Esophagus squamous epithelium (tissue), 5 donors: Measurements from ENCODE around the gene FNDC1. TPM values are rescaled to one million over a fixed set of nuclear protein-coding genes. Genes with fewer than 3 reads are reported as not detected.

ENCODE experiments used
- DNase-seq: peaks from one replicate; lab custom pipeline; 2025; lab: John Stamatoyannopoulos, UW
- H3K27ac ChIP-seq, 4 donors: fragments of 200-600 bp; sonication (generic); one replicate each; pipeline ENCODE4 v1.5.1; 2016 to 2019; ENCODE audit warnings: mild to moderate bottlenecking in 1 of 4
- H3K27me3 ChIP-seq, 4 donors: fragments of 200-600 bp; sonication (generic); 1 replicate in 3 of 4; 2 replicates in 1 of 4; pipeline versions ENCODE4 v1.5.1 to v1.6.0; 2017 to 2021; ENCODE audit warnings: antibody characterized with exemption in 1 of 4
- H3K36me3 ChIP-seq, 3 donors: fragments of 200-600 bp; sonication (generic); one replicate each; pipeline ENCODE4 v1.5.1; 2016 to 2019
- H3K4me1 ChIP-seq, 3 donors: fragments of 200-600 bp; sonication (generic); one replicate each; pipeline ENCODE4 v1.5.1; 2017 to 2019
- H3K4me3 ChIP-seq, 4 donors: fragments of 200-600 bp; sonication (generic); 1 replicate in 3 of 4; 2 replicates in 1 of 4; pipeline ENCODE4 v1.5.1; 2016 to 2019; ENCODE audit warnings: mild to moderate bottlenecking in 2 of 4, moderate library complexity in 1 of 4
- H3K9me3 ChIP-seq, 3 donors: fragments of 200-600 bp; sonication (generic); one replicate each; pipeline ENCODE4 v1.5.1; 2016 to 2019
- POLR2A ChIP-seq, 4 donors: fragments of 450-650 bp; IDR thresholded peaks; one replicate each; pipeline ENCODE4 v1.6.1; 2017; ENCODE audit warnings: antibody characterized with exemption in 4 of 4, mild to moderate bottlenecking in 4 of 4, moderate library complexity in 3 of 4
- WGBS, 2 donors: methylation state at CpG; one replicate each; pipeline ENCODE4 v1.1.5; 2018; 5-methylcytosine and 5-hydroxymethylcytosine counted together
- intact Hi-C: fragments of 100-400 bp; cut with DNase I; formaldehyde crosslinking; loops from one replicate; pipeline ENCODE4 v1.15.0; 2022
- total RNA-seq, 4 donors: library from RNA; depleted of rRNA; stranded (reverse); fragments of >200 nt; gene quantifications; one replicate each; pipeline ENCODE4 v1.1.0, GENCODE V29; 2016
- TF ChIP-seq, protein P1 (sequence below), 6 experiments: fragments of 450-650 bp in 4 of 6; fragments of 200-600 bp in 2 of 6; sonication (generic) in 2 of 6; IDR thresholded peaks; one replicate each; pipeline ENCODE4 v1.5.1; 2016 to 2019; ENCODE audit warnings: antibody characterized with exemption in 6 of 6, mild to moderate bottlenecking in 4 of 6, moderate library complexity in 4 of 6
- donor health status: DM: yes; HTN: yes; CAD: no.

Gene FNDC1
- total RNA-seq, 4 donors from 2014 or later = 0.04 to 0.38 (median 0.06) TPM; not detected in 1

DNA sequence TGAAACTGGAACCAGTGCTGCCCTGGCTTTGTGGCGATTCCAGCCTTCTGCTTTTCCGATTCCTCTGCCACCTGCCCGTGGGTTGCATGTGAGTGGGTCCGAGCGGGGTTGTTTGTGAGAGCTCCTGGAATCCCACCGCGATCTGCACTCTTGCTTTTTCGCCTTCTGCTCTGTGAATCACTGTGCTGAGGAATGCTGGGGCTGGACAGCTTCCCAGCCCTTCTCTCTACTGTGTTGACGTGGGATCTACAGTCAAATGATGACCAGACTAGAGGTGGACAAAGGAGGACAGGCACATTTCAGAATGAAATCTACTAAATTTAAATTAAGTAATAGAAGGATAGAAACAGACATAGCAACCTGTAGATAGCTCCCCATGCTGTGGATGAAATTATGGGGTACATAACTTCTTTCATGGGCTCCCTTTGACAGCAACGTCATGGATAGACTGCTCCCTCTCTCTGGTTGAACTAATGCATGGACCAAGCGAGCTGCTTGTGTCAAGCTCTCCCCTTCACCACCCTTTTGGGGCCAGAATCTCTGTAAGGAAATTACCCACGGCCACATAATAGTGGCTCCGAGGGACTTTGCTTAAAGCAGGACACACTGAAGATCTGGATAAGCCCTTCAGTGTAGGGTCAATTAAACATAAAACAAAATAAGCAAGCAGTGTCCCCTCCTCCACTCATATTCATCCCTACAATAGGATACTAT lies 2.0 kb downstream of the FNDC1 start:
- peaks cover 0 to 92% (median 5%) of the 10 kb centered on the region in 4 donors for H3K27me3 ChIP-seq
- H3K4me3 ChIP-seq = no peak overlapping the region
- no peak overlapping the region for H3K27ac ChIP-seq
- intact Hi-C loops = no loop called here
- H3K36me3 ChIP-seq = no peaks in the 10 kb centered on the region
- DNase-seq = no peak
- H3K9me3 ChIP-seq = no peaks in the 10 kb centered on the region
- TF ChIP-seq, protein P1, sequence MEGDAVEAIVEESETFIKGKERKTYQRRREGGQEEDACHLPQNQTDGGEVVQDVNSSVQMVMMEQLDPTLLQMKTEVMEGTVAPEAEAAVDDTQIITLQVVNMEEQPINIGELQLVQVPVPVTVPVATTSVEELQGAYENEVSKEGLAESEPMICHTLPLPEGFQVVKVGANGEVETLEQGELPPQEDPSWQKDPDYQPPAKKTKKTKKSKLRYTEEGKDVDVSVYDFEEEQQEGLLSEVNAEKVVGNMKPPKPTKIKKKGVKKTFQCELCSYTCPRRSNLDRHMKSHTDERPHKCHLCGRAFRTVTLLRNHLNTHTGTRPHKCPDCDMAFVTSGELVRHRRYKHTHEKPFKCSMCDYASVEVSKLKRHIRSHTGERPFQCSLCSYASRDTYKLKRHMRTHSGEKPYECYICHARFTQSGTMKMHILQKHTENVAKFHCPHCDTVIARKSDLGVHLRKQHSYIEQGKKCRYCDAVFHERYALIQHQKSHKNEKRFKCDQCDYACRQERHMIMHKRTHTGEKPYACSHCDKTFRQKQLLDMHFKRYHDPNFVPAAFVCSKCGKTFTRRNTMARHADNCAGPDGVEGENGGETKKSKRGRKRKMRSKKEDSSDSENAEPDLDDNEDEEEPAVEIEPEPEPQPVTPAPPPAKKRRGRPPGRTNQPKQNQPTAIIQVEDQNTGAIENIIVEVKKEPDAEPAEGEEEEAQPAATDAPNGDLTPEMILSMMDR (IDR thresholded peaks at IDR 0.05) = no peak
- no peak for TF ChIP-seq POLR2A (IDR thresholded peaks at IDR 0.05)
- 33 to 37% methylated on average over 12 of the region's 13 CpGs for WGBS, 2 donors
- H3K4me1 ChIP-seq = peaks cover 9 to 36% (median 17%) of the 10 kb centered on the region in 3 donors

DNA sequence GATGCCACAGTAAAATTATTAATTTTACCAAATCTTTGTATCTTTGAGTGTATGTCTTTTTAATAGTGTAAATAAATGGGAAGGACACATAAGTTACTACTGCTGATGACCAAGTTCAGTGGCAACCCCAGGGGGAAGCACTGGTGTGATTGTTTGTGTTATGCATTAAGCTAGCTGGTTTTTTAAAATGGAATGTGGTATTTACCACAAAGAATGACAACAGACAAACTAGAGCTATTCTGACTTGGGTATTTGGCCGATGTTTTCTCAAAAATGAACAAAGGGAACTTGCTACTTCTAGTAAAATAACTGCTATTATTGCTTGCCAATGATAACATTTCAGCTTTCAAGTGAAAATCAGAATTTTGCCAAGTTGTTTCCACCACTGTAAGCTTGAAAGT lies 2.9 kb downstream of the FNDC1 start:
- Histone ChIP-seq H3K4me1 (peaks cover 9 to 36% (median 17%) of the 10 kb centered on the region in 3 donors), H3K9me3 (no peaks in the 10 kb centered on the region), H3K4me3 (no peak overlapping the region), H3K27ac (no peak overlapping the region), H3K36me3 (no peaks in the 10 kb centered on the region), H3K27me3 (peaks cover 0 to 89% (median 5%) of the 10 kb centered on the region in 4 donors)
- DNase-seq = no peak
- TF ChIP-seq POLR2A (IDR thresholded peaks at IDR 0.05) = no peak
- TF ChIP-seq, protein P1 (IDR thresholded peaks at IDR 0.05) = no peak
- intact Hi-C loops = no loop called here
- 55 to 68% methylated on average over 1 of the region's 1 CpG for WGBS, 2 donors

DNA sequence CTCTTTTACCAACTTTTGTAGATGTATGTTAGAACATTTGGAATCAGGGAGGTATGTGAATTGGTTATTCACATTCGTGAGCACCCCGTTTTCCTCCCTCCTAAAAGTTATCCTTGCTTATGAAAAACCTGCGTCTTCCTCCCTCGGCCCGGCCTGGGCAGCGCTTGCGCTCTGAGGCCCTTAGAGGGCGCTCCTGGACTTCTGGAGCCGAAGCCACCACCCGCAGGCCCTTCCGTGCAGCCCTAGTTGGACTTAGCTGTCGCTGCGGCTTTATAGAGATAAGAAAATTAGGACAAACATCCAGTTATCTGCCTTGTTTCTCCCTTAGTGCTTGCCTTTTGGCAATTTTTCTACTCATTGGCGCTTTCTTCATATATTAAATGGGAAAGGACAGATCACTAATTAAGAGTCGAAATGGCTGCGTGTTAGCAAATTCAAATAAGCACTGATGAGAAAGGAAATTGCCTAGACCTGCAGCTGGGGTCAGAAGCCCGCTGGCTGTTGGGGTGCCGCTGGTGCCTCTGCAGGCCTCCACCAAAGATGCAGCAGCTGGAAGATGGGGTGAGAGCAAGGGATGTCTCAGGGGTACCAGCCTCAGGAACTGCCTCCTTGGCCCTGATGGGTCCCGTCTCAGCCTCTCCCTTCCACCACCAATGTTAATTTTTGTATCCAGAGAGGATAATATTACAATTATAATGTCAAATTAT lies 5.2 kb downstream of the FNDC1 start:
- Histone ChIP-seq H3K27ac (no peak overlapping the region), H3K9me3 (no peaks in the 10 kb centered on the region), H3K4me3 (peak overlapping the region in 1 of 4 donors; percentile 27), H3K27me3 (peaks cover 0 to 65% (median 5%) of the 10 kb centered on the region in 4 donors), H3K4me1 (peaks cover 9 to 24% (median 9%) of the 10 kb centered on the region in 3 donors), H3K36me3 (no peaks in the 10 kb centered on the region)
- 7 to 12% methylated on average over 17 to 19 of the region's 19 CpGs for WGBS, 2 donors
- DNase-seq = no peak
- intact Hi-C loops = no loop called here
- TF ChIP-seq, protein P1 (IDR thresholded peaks at IDR 0.05) = peak; percentile 61 to 88 (median 75)
- no peak for TF ChIP-seq POLR2A (IDR thresholded peaks at IDR 0.05)

DNA sequence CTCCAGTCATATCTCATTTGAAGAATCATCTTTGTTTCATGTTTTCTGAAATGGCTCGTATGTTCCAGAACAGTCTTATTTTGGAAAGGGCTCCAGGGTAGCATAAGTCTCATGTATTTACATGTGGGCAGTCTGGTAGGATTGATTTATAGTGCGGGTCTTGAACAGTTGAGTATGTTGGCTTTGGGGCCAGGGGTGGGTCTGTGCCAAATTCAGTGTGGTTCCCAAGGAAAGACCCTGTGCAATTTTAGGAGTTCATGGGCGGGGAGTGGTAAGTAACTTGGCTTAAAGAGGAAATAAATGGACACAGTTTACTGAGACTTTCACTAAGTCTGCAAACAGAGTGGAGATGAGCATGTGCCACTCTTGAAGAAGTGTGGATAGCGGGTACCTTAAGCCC lies 7.7 kb downstream of the FNDC1 start:
- Histone ChIP-seq H3K4me3 (no peak overlapping the region), H3K27ac (no peak overlapping the region), H3K4me1 (peaks cover 0 to 6% (median 0%) of the 10 kb centered on the region in 3 donors), H3K9me3 (no peaks in the 10 kb centered on the region), H3K27me3 (peaks cover 0 to 40% (median 5%) of the 10 kb centered on the region in 4 donors), H3K36me3 (no peaks in the 10 kb centered on the region)
- DNase-seq = no peak
- TF ChIP-seq, protein P1 (IDR thresholded peaks at IDR 0.05) = no peak
- no peak for TF ChIP-seq POLR2A (IDR thresholded peaks at IDR 0.05)
- intact Hi-C loops = no loop called here
- 80 to 95% methylated on average over 4 of the region's 4 CpGs for WGBS, 2 donors

DNA sequence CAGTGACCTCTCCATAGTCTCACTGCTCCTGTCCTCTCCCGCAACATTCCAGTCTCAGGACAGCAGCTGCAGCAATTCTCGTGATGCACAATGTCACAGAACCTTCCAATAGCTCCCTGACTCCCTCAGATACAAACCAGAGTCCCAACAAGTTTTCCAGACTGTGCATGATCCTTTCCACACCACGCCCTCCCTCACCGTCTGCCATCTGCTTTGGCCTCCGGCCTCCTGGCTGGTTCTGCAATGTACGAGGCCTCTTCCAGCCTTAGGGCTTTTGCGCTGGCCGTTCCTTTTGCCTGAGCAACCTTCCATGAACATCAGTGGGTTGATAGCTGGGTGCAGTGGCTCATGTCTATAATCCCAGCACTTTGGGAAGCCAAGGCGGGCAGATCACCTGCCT lies 9.6 kb downstream of the FNDC1 start:
- 47 to 78% methylated on average over 2 to 8 of the region's 9 CpGs for WGBS, 2 donors
- intact Hi-C loops = no loop called here

More for the DNA sequence above, 9.6 kb downstream of the FNDC1 start:
- Histone ChIP-seq H3K36me3 (no peaks in the 10 kb centered on the region), H3K4me1 (peaks cover 0 to 6% (median 0%) of the 10 kb centered on the region in 3 donors), H3K27me3 (peaks cover 0 to 21% (median 0%) of the 10 kb centered on the region in 4 donors), H3K9me3 (no peaks in the 10 kb centered on the region), H3K4me3 (no peak overlapping the region), H3K27ac (no peak overlapping the region)
- DNase-seq = no peak
- TF ChIP-seq, protein P1 (IDR thresholded peaks at IDR 0.05) = no peak
- TF ChIP-seq POLR2A (IDR thresholded peaks at IDR 0.05) = no peak
